Right lobe of liver (tissue), 4 donors: ENCODE data around the gene TCERG1.

Experiments
- CTCF ChIP-seq, 4 donors: fragments of 200-600 bp in 3 of 4; fragments of 450-650 bp in 1 of 4; IDR thresholded peaks; one replicate each; pipeline versions ENCODE4 v1.5.1 to v1.8.0; 2016 to 2022; ENCODE audit warnings: antibody characterized with exemption in 4 of 4, mild to moderate bottlenecking in 2 of 4
- POLR2A ChIP-seq: fragments of 450-650 bp; IDR thresholded peaks from one replicate; pipeline ENCODE4 v1.6.1; 2017; ENCODE audit warnings: antibody characterized with exemption, mild to moderate bottlenecking
- donor health status: DM: no; HTN: no; CAD: no.
- donor health status: DM: no; HTN: no; CAD: no.
- donor health status: DM: no; HTN: yes; CAD: no.

DNA sequence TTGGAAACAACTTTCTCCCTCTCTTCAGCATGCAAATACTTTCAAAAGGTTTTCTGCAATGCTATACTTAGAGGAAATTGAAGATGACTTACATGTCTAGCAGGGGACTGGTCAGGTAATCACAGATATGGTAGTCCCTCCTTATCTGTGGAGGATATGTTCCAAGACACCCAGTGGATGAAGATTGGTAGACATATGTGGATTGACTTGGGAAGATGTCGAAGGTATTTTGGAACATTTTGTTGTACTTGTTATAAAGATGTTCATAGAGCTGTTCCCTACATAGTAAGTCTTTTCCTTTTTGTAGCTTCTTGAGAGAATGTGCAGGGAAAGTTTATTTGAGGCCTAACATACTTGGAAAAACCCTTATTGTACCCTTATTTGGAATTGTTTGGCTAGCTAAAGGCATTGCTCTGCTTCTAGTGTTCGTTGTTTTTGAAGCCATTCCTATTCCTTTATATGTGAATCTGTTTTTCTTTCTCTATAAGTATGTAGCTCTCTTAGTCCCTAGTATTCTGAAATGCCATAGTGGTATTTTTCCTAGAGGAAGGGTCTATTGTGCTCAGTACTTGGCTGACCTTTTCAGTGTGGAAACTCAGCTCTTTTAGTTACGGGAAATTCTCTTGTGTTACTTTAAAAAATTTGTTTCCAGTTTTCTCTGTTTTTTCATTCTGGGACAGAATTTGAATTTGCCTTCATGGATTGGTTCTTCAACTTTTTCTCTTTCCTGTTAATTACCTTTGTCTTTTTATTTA, 43.1 kb downstream of the TCERG1 start:
- TF ChIP-seq CTCF (IDR thresholded peaks at IDR 0.05) (no peak), POLR2A (no peak)
